ENCODE measurements around the gene PCNA.

The PCNA gene

DNA sequence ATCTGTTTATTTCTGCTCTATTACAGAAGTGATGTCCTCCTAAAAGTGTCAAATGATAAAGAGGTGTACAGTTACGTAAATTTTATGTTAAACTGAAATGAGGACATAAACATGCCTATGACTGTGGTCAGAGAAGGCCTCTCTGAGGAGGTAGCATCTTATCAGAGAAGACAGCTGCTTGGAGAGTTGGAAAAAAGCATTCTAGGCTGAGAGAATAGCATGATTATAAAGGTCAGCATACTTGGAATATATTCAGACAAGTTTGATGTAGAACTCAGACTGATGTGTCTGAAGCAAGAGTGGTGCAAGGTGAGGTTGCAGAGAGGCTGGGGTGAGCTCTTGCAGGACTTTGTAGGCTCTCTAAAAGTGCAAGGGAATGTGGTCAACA lies 3.1 kb upstream of the PCNA start:
- Histone ChIP-seq H3K79me2 (ENCODE audit: insufficient read depth, low read depth) (peaks cover 13% of the 10 kb centered on the region), H3K4me2 (no peak overlapping the region), H3K4me1 (ENCODE audit: low read depth, poor library complexity, severe bottlenecking) (peaks cover 8% of the 10 kb centered on the region), H3K4me3 (IDR thresholded peaks at IDR 0.05; ENCODE audit: insufficient read depth, low read depth, low read length) (no peak overlapping the region), H3K27me3 (ENCODE audit: insufficient read depth, low read depth) (no peaks in the 10 kb centered on the region), H3K27ac (no peak overlapping the region), H3K9ac (no peak overlapping the region), H2AFZ (ENCODE audit: low read depth) (no peak overlapping the region), H3K36me3 (ENCODE audit: insufficient read depth) (0 out of 2 replicates have a peak, but pooled peaks cover 3% of the 10 kb centered on the region), H4K20me1 (ENCODE audit: insufficient read depth) (peaks cover 2% of the 10 kb centered on the region; the same call in 1 of the 2 replicates)
- TF ChIP-seq, protein P1, sequence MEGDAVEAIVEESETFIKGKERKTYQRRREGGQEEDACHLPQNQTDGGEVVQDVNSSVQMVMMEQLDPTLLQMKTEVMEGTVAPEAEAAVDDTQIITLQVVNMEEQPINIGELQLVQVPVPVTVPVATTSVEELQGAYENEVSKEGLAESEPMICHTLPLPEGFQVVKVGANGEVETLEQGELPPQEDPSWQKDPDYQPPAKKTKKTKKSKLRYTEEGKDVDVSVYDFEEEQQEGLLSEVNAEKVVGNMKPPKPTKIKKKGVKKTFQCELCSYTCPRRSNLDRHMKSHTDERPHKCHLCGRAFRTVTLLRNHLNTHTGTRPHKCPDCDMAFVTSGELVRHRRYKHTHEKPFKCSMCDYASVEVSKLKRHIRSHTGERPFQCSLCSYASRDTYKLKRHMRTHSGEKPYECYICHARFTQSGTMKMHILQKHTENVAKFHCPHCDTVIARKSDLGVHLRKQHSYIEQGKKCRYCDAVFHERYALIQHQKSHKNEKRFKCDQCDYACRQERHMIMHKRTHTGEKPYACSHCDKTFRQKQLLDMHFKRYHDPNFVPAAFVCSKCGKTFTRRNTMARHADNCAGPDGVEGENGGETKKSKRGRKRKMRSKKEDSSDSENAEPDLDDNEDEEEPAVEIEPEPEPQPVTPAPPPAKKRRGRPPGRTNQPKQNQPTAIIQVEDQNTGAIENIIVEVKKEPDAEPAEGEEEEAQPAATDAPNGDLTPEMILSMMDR (conservative IDR thresholded peaks at IDR 0.05; ENCODE audit: low read depth, low read length), result no peak

- Histone ChIP-seq H3K79me2 (ENCODE audit: insufficient read depth, low read depth) (peaks cover 40% of the 10 kb centered on the region), H4K20me1 (ENCODE audit: insufficient read depth) (peaks cover 5% of the 10 kb centered on the region; the same call in 1 of the 2 replicates), H3K4me2 (peak overlapping the region; percentile 51; the same call in 1 of the 2 replicates), H2AFZ (ENCODE audit: low read depth) (peak overlapping the region; percentile 71), H3K27ac (no peak overlapping the region), H3K27me3 (ENCODE audit: insufficient read depth, low read depth) (no peaks in the 10 kb centered on the region), H3K36me3 (ENCODE audit: insufficient read depth) (peaks cover 10% of the 10 kb centered on the region), H3K9ac (no peak overlapping the region), H3K4me3 (IDR thresholded peaks at IDR 0.05; ENCODE audit: insufficient read depth, low read depth, low read length) (no peak overlapping the region), H3K4me1 (ENCODE audit: low read depth, poor library complexity, severe bottlenecking) (peaks cover 29% of the 10 kb centered on the region)
- TF ChIP-seq, protein P1 (conservative IDR thresholded peaks at IDR 0.05; ENCODE audit: low read depth, low read length), result no peak
Measured at GRCh38 chr20:5120185-5120476, 373 bp upstream of the PCNA start.

GRCh38 chr20:5119143-5119434 lies 669 bp downstream of the PCNA start:
- Histone ChIP-seq H3K9ac (peak overlapping the region; percentile 94), H3K79me2 (ENCODE audit: insufficient read depth, low read depth) (peaks cover 44% of the 10 kb centered on the region), H3K36me3 (ENCODE audit: insufficient read depth) (peaks cover 10% of the 10 kb centered on the region), H3K4me3 (IDR thresholded peaks at IDR 0.05; ENCODE audit: insufficient read depth, low read depth, low read length) (peak overlapping the region; percentile 27), H3K4me1 (ENCODE audit: low read depth, poor library complexity, severe bottlenecking) (peaks cover 37% of the 10 kb centered on the region), H4K20me1 (ENCODE audit: insufficient read depth) (peaks cover 5% of the 10 kb centered on the region; the same call in 1 of the 2 replicates), H2AFZ (ENCODE audit: low read depth) (no peak overlapping the region), H3K4me2 (peak overlapping the region; percentile 91), H3K27ac (peak overlapping the region; percentile 94), H3K27me3 (ENCODE audit: insufficient read depth, low read depth) (no peaks in the 10 kb centered on the region)
- TF ChIP-seq, protein P1 (conservative IDR thresholded peaks at IDR 0.05; ENCODE audit: low read depth, low read length), result no peak

GRCh38 chr20:5118220-5119142 lies 1.3 kb downstream of the PCNA start:
- Histone ChIP-seq H2AFZ (ENCODE audit: low read depth) (no peak overlapping the region), H3K4me3 (IDR thresholded peaks at IDR 0.05; ENCODE audit: insufficient read depth, low read depth, low read length) (no peak overlapping the region), H3K4me1 (ENCODE audit: low read depth, poor library complexity, severe bottlenecking) (peaks cover 44% of the 10 kb centered on the region), H3K4me2 (peak overlapping the region; percentile 91), H3K27ac (peak overlapping the region; percentile 94), H3K79me2 (ENCODE audit: insufficient read depth, low read depth) (peaks cover 44% of the 10 kb centered on the region), H3K36me3 (ENCODE audit: insufficient read depth) (peaks cover 10% of the 10 kb centered on the region), H3K9ac (peak overlapping the region; percentile 94), H3K27me3 (ENCODE audit: insufficient read depth, low read depth) (no peaks in the 10 kb centered on the region), H4K20me1 (ENCODE audit: insufficient read depth) (peaks cover 5% of the 10 kb centered on the region; the same call in 1 of the 2 replicates)
- TF ChIP-seq, protein P1 (conservative IDR thresholded peaks at IDR 0.05; ENCODE audit: low read depth, low read length), result no peak

Measured in KMS-11 (cell line).